Fibroblast of skin of back (primary cell): ENCODE measurements around the gene LCN12.

Source experiments
- DNase-seq: peaks from one replicate; pipeline ENCODE4 v3.0.0-alpha.2; 2013

Gene LCN12

GRCh38 chr9:136974817-136975535 lies 22.9 kb downstream of the LCN12 start:
- no peak for DNase-seq

GRCh38 chr9:136975644-136976043 lies 23.6 kb downstream of the LCN12 start:
- peak; percentile 24 for DNase-seq

GRCh38 chr9:136977223-136977622 lies 25.1 kb downstream of the LCN12 start, which contains the start of gene PTGDS:
Gene PTGDS, plus strand, starts transcription at chr9:136977504. Its CDS starts 75 bp downstream, at chr9:136977579.
- DNase-seq, result no peak

DNA sequence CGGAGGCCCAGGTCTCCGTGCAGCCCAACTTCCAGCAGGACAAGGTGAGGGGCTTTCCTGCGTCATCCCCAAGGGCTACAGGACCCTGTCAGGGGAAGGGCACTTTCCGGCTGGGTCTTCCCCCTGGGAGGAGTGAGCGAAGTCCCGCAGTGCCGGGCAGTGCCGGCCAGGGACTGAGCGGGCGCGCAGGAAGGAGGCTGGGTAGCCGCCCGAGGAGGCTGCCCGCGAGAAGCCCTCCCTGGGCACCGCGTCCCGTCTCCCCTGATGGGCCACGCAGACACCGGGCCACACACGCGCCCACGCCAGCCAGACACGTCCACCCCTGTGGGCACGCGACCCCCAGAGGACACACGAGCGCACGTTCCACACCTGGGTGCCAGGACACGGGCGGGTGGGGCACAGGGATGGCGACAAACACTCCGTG lies 25.6 kb downstream of the LCN12 start:
- no peak for DNase-seq

DNA sequence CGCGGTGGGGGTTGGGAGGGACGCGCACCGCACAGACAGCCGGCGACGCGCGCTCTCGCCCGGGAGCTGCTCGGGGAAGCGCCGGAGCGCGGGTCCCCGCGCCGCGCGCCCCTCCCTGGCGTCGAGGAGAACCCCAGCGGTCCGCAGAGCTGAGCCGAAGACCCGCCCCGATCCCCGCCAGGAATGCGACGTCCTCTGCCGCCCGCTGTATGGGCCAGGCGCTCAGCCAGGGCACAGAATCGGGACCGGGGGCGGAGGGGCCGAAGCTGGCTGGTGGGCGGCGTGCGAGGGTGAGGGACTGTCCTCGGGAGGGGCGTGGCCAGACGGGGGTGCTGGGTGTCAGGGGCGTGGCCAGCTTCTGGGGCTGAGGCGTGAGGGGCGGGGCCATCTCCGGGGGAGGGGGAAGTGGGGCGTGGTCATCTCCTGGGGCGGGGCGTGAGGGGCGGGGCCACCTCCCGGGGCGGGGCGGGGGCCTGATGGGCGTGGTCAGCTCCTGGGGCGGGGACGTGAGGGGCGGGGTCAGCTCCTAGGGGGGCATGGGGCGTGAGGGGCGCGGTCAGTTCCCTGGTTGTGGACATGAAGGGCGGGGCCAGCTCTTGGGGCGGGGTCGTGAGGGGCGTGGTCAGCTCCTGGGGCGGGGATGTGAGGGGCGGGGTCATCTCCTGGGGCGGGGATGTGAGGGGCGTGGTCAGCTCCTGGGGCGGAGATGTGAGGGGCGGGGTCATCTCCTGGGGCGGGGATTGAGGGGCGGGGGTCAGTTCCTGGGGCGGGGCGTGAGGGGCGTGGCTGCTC lies 26.2 kb downstream of the LCN12 start:
- peak; percentile 45 for DNase-seq

- DNase-seq, result no peak
Measured at GRCh38 chr9:136978865-136979544, 26.9 kb downstream of the LCN12 start.

GRCh38 chr9:136979769-136980587 lies 27.9 kb downstream of the LCN12 start:
- DNase-seq, result no peak

DNA sequence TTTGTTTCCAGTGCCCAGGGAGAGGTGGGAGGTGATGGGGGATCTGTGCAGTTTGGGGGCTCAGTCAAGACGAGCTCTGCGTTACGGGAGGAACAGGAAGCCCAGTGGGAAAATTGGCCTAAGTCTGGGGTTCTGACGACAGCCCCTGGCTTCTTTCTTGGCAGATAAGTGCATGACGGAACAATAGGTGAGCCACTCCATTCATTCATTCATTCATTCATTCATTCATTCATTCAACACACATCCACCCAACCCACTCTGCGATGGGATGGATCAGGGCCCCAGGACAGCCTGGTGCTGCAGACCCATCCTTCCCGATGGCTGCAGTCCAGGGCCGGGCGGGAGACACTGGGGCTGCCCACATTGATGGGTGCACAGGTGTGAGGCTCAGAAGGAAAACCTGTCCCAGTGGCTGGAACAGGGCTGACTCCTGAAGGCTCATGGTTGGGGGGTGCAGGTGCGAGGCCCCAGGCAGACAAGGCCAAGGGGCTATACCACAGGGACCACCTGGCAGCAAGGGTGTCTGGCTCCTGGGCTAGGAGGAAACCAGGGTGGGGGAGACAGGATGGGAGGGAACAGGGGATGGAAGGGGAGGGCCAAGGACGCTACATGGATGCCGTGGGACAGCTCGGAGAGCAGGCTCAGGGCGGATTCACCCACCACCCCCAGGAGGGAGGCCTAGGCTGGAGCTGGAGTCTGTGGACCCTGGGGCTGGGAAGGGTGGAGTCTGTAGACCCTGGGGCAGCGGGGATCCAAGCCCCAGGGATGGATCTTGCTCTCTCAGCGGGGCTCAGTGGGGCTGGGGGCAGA lies 28.8 kb downstream of the LCN12 start:
- no peak for DNase-seq

DNA sequence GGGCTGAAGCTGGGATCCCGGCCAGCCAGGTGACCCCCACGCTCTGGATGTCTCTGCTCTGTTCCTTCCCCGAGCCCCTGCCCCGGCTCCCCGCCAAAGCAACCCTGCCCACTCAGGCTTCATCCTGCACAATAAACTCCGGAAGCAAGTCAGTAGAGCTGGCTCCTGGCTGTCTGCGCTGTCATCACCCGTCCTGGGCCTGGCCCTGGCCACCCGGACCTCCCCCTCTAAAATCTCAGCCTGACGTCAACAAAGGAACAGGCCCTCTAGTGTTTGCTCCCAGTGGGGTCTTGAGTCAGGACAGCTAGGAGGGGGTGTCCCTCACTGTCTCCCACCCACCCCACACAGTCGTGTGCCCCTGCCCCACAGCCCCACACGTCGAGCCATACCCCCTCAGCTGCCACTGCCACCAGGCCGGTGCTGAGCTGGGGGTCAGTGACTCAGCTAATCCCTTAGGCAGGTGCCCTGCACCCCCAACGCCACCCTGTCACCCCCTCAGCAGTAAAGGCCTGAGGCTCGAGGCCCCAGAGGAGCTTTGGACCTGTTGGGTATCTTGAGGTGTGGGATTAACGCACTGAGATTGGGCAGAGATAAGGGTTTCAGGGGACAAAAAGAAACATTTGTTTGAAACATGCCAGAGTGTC lies 29.6 kb downstream of the LCN12 start:
- no peak for DNase-seq

GRCh38 chr9:136982232-136983051 lies 30.4 kb downstream of the LCN12 start, which contains the start of gene LCNL1:
Gene LCNL1, plus strand, starts transcription at chr9:136982993. Its CDS starts 594 bp downstream, at chr9:136983587.
- no peak for DNase-seq

DNA sequence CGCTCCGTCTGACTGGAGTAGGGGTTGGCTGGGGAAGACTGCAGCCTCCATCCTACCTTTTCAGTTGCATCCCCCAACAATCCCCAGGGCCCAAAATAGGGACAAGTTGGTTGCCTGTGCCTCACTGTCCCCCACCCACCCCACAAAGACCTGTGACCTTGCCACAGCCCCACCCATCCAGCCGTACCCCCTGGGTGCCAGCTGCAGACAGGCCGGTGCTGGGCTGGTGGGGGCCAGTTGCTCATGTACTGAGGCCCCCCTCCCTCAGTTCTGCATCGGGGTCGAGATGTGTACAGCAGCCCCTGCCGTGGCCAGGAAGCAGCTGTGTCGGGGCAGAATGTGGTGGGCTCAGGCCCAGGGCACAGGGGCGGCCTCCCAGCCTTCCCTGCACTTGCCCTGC lies 31.1 kb downstream of the LCN12 start:
- DNase-seq, result no peak

- DNase-seq, result no peak
Measured at GRCh38 chr9:136983656-136984314, 31.7 kb downstream of the LCN12 start.

DNA sequence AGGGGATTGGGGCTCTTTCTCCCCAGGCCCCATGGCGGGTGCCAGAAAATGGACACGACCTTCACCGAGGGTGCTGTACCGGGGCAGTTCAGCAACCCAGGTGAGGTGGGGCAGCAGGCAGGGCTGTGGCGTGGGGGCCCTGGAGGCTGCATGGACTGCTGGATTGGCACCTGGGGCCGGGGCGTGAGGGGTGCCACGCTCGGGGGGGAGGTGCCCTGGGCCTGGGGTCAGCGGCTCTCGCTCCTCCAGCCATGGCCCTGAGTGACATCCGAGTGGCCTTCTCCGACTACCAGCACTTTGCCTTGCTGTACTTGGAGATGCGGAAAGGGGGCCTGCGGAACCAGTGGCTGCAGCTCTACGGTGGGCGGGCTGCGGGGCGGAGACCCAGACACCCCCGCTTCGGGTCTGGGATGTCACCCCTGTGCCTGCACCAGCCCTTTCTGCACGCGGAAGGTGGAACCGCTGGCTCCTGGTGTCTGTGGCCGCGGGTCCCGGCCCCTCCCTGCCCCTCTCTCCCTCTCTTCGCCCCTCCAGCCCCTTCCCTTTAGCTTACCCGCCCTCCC lies 32.5 kb downstream of the LCN12 start:
- DNase-seq, result no peak

DNA sequence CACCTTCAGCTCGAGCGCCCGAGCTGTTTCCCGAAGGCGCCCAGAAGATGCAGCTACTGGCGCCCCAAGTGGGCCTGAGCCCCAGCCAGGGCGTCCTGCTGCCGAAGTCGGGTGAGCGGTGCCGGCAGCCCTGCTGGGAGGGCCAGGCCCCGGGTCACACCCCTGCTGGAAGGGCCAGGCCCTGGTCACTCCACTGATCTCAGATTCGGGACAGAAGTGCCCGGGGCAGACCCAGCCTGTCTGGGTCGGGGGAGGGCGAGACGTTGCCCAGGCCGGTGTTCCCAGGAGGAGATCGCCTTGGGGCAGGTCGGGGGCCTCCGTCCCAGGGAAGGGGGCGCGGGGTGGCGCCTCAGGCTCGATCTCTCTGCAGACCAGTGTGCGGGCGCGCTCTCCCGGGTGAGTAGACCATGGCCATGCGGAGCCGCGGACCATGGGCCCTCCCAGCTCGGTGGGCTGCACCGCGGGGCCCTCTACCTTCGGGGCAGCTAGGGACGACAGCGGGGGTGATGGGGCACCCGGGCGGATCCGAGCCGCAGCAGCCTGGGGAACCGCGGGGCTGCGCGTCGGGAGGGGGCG lies 33.0 kb downstream of the LCN12 start:
- DNase-seq, result no peak

DNA sequence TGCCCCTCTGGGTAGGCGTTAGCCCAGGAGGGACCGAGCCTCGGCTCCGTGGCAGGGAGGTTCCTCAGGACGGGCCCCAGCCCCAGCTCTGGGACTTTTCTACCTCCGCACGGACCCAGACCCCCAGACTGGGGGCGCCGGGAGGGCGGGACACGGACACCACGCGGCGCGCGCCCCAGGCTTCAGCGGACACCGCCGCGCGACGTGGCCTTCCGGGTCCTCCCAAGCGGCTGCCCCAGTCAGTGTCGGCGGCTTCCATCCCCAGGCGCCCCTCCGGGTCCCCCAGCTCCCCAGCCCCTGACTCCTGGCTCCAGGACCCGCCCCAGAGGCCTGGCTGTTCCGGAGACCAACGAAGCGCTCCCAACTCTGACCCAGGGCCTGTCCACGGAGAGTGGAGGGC lies 33.8 kb downstream of the LCN12 start:
- DNase-seq, result no peak

DNA sequence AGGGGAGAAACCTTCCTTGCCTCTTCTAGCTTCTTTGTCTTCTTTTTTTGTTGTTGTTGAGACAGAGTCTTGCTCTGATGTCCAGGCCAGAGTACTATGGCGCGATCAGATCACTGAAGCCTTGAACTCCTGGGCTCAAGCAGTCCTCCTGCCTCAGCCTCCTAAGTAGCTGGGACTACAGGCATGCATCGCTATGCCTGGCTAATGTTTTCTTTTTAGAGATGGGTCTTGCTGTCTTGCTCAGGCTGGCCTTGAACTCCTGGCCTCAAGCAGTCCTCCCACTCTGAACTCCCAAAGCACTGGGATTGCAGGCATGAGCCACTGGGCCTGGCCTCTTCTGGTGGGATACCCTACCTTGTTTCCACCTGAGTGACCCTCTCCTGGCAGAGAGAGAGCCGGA lies 36.8 kb downstream of the LCN12 start:
- DNase-seq, result no peak

DNA sequence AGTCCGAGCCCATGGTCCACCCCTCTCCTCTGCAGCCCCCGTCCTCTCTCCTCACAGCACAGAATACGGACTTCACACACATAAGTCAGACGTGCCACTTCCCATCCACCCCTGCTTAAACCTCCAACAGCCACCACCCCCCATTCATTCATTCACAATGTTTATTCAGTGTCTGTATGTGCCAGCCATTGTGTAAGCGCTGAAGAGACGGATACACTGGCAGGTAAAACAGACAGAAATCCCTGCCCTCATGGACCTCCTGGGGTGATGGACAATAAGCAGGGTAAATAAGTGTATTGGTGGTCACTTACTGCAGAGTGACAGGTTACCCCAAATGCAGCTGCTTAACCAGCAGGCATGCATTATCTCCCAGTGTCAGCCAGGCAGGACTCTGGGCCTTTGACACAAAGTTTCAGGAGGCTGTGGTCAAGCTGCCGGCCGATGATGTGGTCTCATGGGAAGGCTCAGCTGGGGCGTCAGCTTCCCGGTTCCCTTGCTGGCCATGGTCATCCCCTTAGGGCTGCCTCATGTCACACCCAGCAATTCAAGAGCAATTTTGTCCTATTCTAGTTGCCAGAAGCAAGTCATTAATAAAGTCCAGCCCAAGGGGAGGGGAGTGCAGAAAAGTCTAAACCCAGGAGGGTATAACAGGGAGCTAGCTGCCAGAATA lies 38.3 kb downstream of the LCN12 start:
- DNase-seq, result no peak
